ENCODE measurements around the gene SREK1. TPM values are rescaled to one million over a fixed set of nuclear protein-coding genes. Genes with fewer than 3 reads are reported as not detected.

The SREK1 gene
- total RNA-seq, 1 donor from 2014 or later, result 66.1 TPM

DNA sequence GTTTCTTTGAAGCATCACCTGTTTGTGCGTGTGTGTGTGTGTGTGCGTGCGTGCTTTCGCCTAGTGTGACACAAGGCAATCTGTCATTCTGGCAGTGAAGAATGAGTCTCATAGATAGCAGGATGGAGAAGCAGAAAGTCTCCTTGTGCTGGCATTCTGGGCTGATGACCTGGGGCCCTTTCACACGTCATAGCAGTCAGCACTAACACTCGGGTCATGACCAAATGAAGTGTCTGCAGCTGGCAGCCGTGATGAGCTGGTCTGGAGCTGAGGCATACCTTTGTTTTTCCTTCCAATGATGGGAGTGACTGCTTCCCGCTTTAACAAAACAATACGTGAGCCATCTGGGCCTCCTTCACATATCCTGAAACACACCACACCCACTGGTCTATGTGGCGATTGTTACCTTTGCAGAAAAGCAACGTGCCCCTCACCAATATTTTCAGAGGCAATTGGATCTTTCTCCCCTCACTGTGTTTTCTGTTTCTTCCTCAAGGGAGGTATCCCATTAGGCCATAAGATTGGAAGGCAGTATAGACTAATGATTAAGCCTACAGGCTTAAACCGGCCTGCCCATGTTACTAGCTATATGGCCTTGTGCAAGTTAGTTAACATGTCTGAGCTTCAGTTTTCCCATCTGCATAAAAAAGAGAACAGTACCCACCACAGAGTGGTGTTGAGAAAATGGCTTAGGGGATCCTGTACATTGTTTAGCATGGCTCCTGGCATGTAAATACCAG is 88.8 kb downstream of the SREK1 start:
- DNase-seq (ENCODE audit: low read depth) (peak; percentile 74), FAIRE-seq (no peak)
- Histone ChIP-seq H3K9ac (ENCODE audit: low read length) (no peak overlapping the region), H3K9me3 (ENCODE audit: insufficient read depth, low read depth, low read length) (no peaks in the 10 kb centered on the region), H3K27ac (ENCODE audit: low read depth, low read length) (no peak overlapping the region), H3K36me3 (ENCODE audit: insufficient read depth, low read length) (no peaks in the 10 kb centered on the region), H2AFZ (ENCODE audit: low read depth, low read length) (no peak overlapping the region), H3K27me3 (ENCODE audit: insufficient read depth, low read length) (no peaks in the 10 kb centered on the region), H3K4me3 (ENCODE audit: insufficient read depth, low read depth, low read length) (no peak overlapping the region), H3K4me1 (ENCODE audit: insufficient read depth, low read length) (no peaks in the 10 kb centered on the region), H3K4me2 (ENCODE audit: low read length) (no peak overlapping the region), H4K20me1 (ENCODE audit: insufficient read depth, low read length) (no peaks in the 10 kb centered on the region), H3K79me2 (ENCODE audit: insufficient read depth, low read length) (no peaks in the 10 kb centered on the region)
- Mint-ChIP-seq H3K9me3 (ENCODE audit: unreplicated experiment) (no peaks in the 10 kb centered on the region), H3K27ac (ENCODE audit: unreplicated experiment) (no peak overlapping the region), H3K4me1 (ENCODE audit: low read depth, unreplicated experiment) (peaks cover 4% of the 10 kb centered on the region), H3K27me3 (ENCODE audit: low read depth, unreplicated experiment) (peaks cover 2% of the 10 kb centered on the region), H3K36me3 (ENCODE audit: low read depth, unreplicated experiment) (no peaks in the 10 kb centered on the region), H3K4me3 (ENCODE audit: unreplicated experiment) (no peak overlapping the region)
- TF ChIP-seq, protein P1, sequence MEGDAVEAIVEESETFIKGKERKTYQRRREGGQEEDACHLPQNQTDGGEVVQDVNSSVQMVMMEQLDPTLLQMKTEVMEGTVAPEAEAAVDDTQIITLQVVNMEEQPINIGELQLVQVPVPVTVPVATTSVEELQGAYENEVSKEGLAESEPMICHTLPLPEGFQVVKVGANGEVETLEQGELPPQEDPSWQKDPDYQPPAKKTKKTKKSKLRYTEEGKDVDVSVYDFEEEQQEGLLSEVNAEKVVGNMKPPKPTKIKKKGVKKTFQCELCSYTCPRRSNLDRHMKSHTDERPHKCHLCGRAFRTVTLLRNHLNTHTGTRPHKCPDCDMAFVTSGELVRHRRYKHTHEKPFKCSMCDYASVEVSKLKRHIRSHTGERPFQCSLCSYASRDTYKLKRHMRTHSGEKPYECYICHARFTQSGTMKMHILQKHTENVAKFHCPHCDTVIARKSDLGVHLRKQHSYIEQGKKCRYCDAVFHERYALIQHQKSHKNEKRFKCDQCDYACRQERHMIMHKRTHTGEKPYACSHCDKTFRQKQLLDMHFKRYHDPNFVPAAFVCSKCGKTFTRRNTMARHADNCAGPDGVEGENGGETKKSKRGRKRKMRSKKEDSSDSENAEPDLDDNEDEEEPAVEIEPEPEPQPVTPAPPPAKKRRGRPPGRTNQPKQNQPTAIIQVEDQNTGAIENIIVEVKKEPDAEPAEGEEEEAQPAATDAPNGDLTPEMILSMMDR (IDR thresholded peaks at IDR 0.05; ENCODE audit: insufficient read depth, low read depth, low read length), result no peak
- no peak for TF ChIP-seq EZH2 (IDR thresholded peaks at IDR 0.05; ENCODE audit: insufficient read depth, low read length)

Other genes with a start within 250 kb of the SREK1 start
- 80.8 and 83.4 TPM in 2 replicates for gene ERBIN, start 217.7 kb upstream of the SREK1 start, total RNA-seq

Measured in astrocyte (in vitro differentiated cells and primary cell).